Measurements from ENCODE around the gene MT1G.

Gene MT1G

GRCh38 chr16:56649271-56649670 is 18.6 kb downstream of the MT1G start:
- DNase-seq (ENCODE audit: low read depth): no peak
- H3K4me3 ChIP-seq (ENCODE audit: control insufficient read depth, low read depth, low read length): no peak overlapping the region
- TF ChIP-seq CTCF (conservative IDR thresholded peaks at IDR 0.05; ENCODE audit: control insufficient read depth, insufficient read depth, low read depth, low read length): no peak

- TF ChIP-seq CTCF (conservative IDR thresholded peaks at IDR 0.05; ENCODE audit: control insufficient read depth, insufficient read depth, low read depth, low read length): no peak
- no peak overlapping the region for H3K4me3 ChIP-seq (ENCODE audit: control insufficient read depth, low read depth, low read length)
Observed at GRCh38 chr16:56647641-56648431, 20.0 kb downstream of the MT1G start.

GRCh38 chr16:56645838-56646237 is 22.0 kb downstream of the MT1G start:
- no peak overlapping the region for H3K4me3 ChIP-seq (ENCODE audit: control insufficient read depth, low read depth, low read length)
- no peak for TF ChIP-seq CTCF (conservative IDR thresholded peaks at IDR 0.05; ENCODE audit: control insufficient read depth, insufficient read depth, low read depth, low read length)
- DNase-seq (ENCODE audit: low read depth): no peak

More at GRCh38 chr16:56647641-56648431, 20.0 kb downstream of the MT1G start:
- no peak for DNase-seq (ENCODE audit: low read depth)

GRCh38 chr16:56645311-56645710 is 22.6 kb downstream of the MT1G start:
- TF ChIP-seq CTCF (conservative IDR thresholded peaks at IDR 0.05; ENCODE audit: control insufficient read depth, insufficient read depth, low read depth, low read length): no peak
- H3K4me3 ChIP-seq (ENCODE audit: control insufficient read depth, low read depth, low read length): no peak overlapping the region
- DNase-seq (ENCODE audit: low read depth): no peak

- no peak for TF ChIP-seq CTCF (conservative IDR thresholded peaks at IDR 0.05; ENCODE audit: control insufficient read depth, insufficient read depth, low read depth, low read length)
- peak overlapping the region; percentile 30 for H3K4me3 ChIP-seq (ENCODE audit: control insufficient read depth, low read depth, low read length)
Observed at GRCh38 chr16:56643833-56644232, 24.0 kb downstream of the MT1G start.

GRCh38 chr16:56643080-56643778 is 24.6 kb downstream of the MT1G start:
- TF ChIP-seq CTCF (conservative IDR thresholded peaks at IDR 0.05; ENCODE audit: control insufficient read depth, insufficient read depth, low read depth, low read length): peak; percentile 35
- peak; percentile 66 for DNase-seq (ENCODE audit: low read depth)
- H3K4me3 ChIP-seq (ENCODE audit: control insufficient read depth, low read depth, low read length): peak overlapping the region; percentile 30

More at GRCh38 chr16:56643833-56644232, 24.0 kb downstream of the MT1G start:
- no peak for DNase-seq (ENCODE audit: low read depth)
